ENCODE results near the gene MTERF4. TPM values are rescaled to one million over a fixed set of nuclear protein-coding genes. Genes with fewer than 3 reads are reported as not detected.

Gene MTERF4
- total and polyA plus RNA-seq, 2 of the 4 experiments (the other 2 are of a cell fraction), result 26.6 to 33.3 TPM

GRCh38 chr2:241103176-241103595, 1.1 kb upstream of the MTERF4 start:
- no peak for ATAC-seq (ENCODE audit: low read depth)
- H3K9ac ChIP-seq (ENCODE audit: low read depth, low read length), result peak overlapping the region; percentile 83; the same call in 1 of the 2 replicates
- in situ Hi-C loops (cut with MboI; ENCODE audit: low sequenced_read_pairs), result no loop called here

More at GRCh38 chr2:241103176-241103595, 1.1 kb upstream of the MTERF4 start:
- intact Hi-C loops (cut with micrococcal nuclease), result loop anchor here (2.0 kb wide), 1 partner anchor 46 kb away; the partner anchor contains the start of gene PASK
- Histone ChIP-seq H3K4me1 (ENCODE audit: control insufficient read depth, insufficient read depth, low read length) (no peaks in the 10 kb centered on the region; the same call in 1 of the 2 replicates), H4K5ac (ENCODE audit: low read depth, low read length) (peak overlapping the region; percentile 30), H3K56ac (ENCODE audit: extremely low read depth, insufficient read depth, low read length) (no peak overlapping the region), H2AK5ac (ENCODE audit: low read depth, low read length) (no peak overlapping the region), H2BK15ac (ENCODE audit: low read depth, low read length) (no peak overlapping the region), H3K4me2 (ENCODE audit: low read depth, low read length) (peak overlapping the region; percentile 68), H3K9me1 (ENCODE audit: insufficient read depth, low read length) (no peaks in the 10 kb centered on the region; the same call in 1 of the 2 replicates), H2AK9ac (replicated peaks; ENCODE audit: low read depth, low read length, poor library complexity) (no peak overlapping the region), H2BK5ac (ENCODE audit: low read depth, low read length, poor library complexity, severe bottlenecking) (no peak overlapping the region), H3K27me3 (ENCODE audit: control insufficient read depth, insufficient read depth, low read length) (no peaks in the 10 kb centered on the region), H3K23ac (ENCODE audit: low read depth, low read length) (peak overlapping the region; percentile 92; the same call in 1 of the 2 replicates), H2BK120ac (ENCODE audit: low read depth, low read length) (no peak overlapping the region), H3K14ac (replicated peaks; ENCODE audit: low read depth, low read length) (peak overlapping the region; percentile 80; the same call in 1 of the 2 replicates), H3K18ac (ENCODE audit: low read depth, low read length) (no peak overlapping the region), H3K79me1 (ENCODE audit: low read depth in 1 of 2, low read length in 2 of 2) (peaks cover 18 to 37% of the 10 kb centered on the region in 2 experiments), H4K20me1 (ENCODE audit: insufficient read depth, low read length) (no peaks in the 10 kb centered on the region), H2BK20ac (ENCODE audit: low read depth, low read length) (no peak overlapping the region), H3K4me3 (ENCODE audit: insufficient read depth, low read depth, low read length) (peak overlapping the region; percentile 87; the same call in 1 of the 2 replicates), H2AFZ (replicated peaks; ENCODE audit: low read length, poor library complexity) (no peak overlapping the region), H3K9me3 (ENCODE audit: control insufficient read depth, insufficient read depth, low read length) (no peaks in the 10 kb centered on the region), H3K27ac (ENCODE audit: insufficient read depth, low read length) (no peak overlapping the region), H4K8ac (ENCODE audit: low read depth in 2 of 2, low read length in 2 of 2) (peak overlapping the region; percentile 91 to 97), H4K91ac (ENCODE audit: insufficient read depth, low read depth, low read length) (no peak overlapping the region), H3K36me3 (ENCODE audit: control insufficient read depth, insufficient read depth, low read length) (peaks cover 9% of the 10 kb centered on the region), H3K4ac (ENCODE audit: low read depth, low read length) (no peak overlapping the region; the same call in 1 of the 2 replicates)
- no TSS peak for BruUV-seq (replicated peaks)
- POLR2A ChIA-PET (ENCODE audit: unreplicated experiment), result no interaction called here
- CTCF ChIA-PET, result no interaction called here
- no peak for TF ChIP-seq NFE2L2 (IDR thresholded peaks at IDR 0.05; ENCODE audit: low read depth, low read length)
- no peak for TF ChIP-seq CHD1 (IDR thresholded peaks at IDR 0.05; ENCODE audit: low read depth, low read length)
- TF ChIP-seq CEBPB (IDR thresholded peaks at IDR 0.05; ENCODE audit: low read depth, low read length), result no peak
- no peak for TF ChIP-seq RAD21 (IDR thresholded peaks at IDR 0.05; ENCODE audit: low read length)
- 10% methylated on average over 2 of the region's 5 CpGs; no CpG with 5 or more reads in 1 of the 2 experiments for WGBS, 2 experiments (ENCODE audit: extremely low coverage in 2 of 2, insufficient read length in 1 of 2)
- dilution Hi-C loops (cut with HindIII; ENCODE audit: low sequenced_read_pairs, unreplicated experiment), result no loop called here
- DNase-seq, result no peak

All from IMR-90 (cell line).